B cell (primary cell): ENCODE measurements around the gene PLCD1. TPM values are rescaled to one million over a fixed set of nuclear protein-coding genes. Genes with fewer than 3 reads are reported as not detected.
"Not testable (repeated sequence)": the region's sequence is repeated elsewhere in the genome, so short reads cannot be mapped to it uniquely, and the experiment has no call there.

Experiments used
- ATAC-seq: fragments of 200-7000 bp; cut with Tn5 transposase; one replicate; pipeline ENCODE4 v1.10.0; 2021; ENCODE audit warnings: low read depth, mild to moderate bottlenecking, moderate number of reproducible peaks, moderate library complexity
- CTCF ChIA-PET: fragments of 350-600 bp; sonication (Branson Sonifier 250); formaldehyde crosslinking; loops from one replicate; lab custom pipeline; 2021; ENCODE audit warnings: antibody characterized with exemption, inconsistent platforms; lab: Charles Lee
- POLR2A ChIA-PET: fragments of 350-600 bp; sonication (Branson Sonifier 250); formaldehyde crosslinking; loops from one replicate; lab custom pipeline; 2021; ENCODE audit warnings: antibody characterized with exemption; lab: Charles Lee
- DNase-seq: peaks from one replicate; pipeline ENCODE4 v3.0.0; 2013
- H2AFZ ChIP-seq: 2 replicates; pipeline ENCODE4 v1.6.1; 2012; ENCODE audit warnings: mild to moderate bottlenecking, low read depth, low read length; ENCODE audit not compliant: insufficient read depth, poor library complexity, severe bottlenecking
- H3K27ac ChIP-seq, 2 donors: 1 replicate in 1 of 2; 2 replicates in 1 of 2; pipeline ENCODE4 v1.5.1; 2012 to 2013; ENCODE audit warnings: low read length in 2 of 2, mild to moderate bottlenecking in 2 of 2, moderate library complexity in 1 of 2
- H3K27me3 ChIP-seq, 4 experiments: fragments of 200-600 bp in 1 of 4; sonication (generic) in 1 of 4; replicated peaks in 1 of 4; 1 replicate in 2 of 4; 2 replicates in 2 of 4; pipeline versions ENCODE4 v1.6.1 to v1.7.0; 2013 to 2016; ENCODE audit warnings: low read length in 3 of 4, mild to moderate bottlenecking in 2 of 4, mixed read lengths in 1 of 4, moderate library complexity in 1 of 4; ENCODE audit not compliant: insufficient read depth in 4 of 4, control insufficient read depth in 3 of 4; ENCODE audit errors: control extremely low read depth in 1 of 4
- H3K36me3 ChIP-seq, 2 experiments: replicated peaks in 1 of 2; 1 replicate in 1 of 2; 2 replicates in 1 of 2; pipeline versions ENCODE4 v1.6.1 to v1.7.1; 2013; ENCODE audit warnings: low read length in 1 of 2; ENCODE audit not compliant: insufficient read depth in 2 of 2, control insufficient read depth in 1 of 2; ENCODE audit errors: control extremely low read depth in 1 of 2, extremely low read depth in 1 of 2
- H3K4me1 ChIP-seq, 2 donors: fragments of 200-600 bp in 1 of 2; sonication (generic) in 1 of 2; 1 replicate in 1 of 2; 2 replicates in 1 of 2; pipeline versions ENCODE4 v1.5.1 to v1.6.1; 2013 to 2017; ENCODE audit warnings: low read length in 2 of 2; ENCODE audit not compliant: control insufficient read depth in 2 of 2, insufficient read depth in 2 of 2
- H3K4me2 ChIP-seq: replicated peaks from 2 replicates; pipeline ENCODE3; 2012; ENCODE audit warnings: mild to moderate bottlenecking, low read depth, low read length; ENCODE audit not compliant: poor library complexity, severe bottlenecking
- H3K4me3 ChIP-seq, 5 experiments: fragments of 200-600 bp in 1 of 5; sonication (generic) in 1 of 5; 1 replicate in 3 of 5; 2 replicates in 2 of 5; pipeline versions ENCODE4 v1.5.1 to v1.7.0; 2011 to 2016; ENCODE audit warnings: low read length in 4 of 5, mild to moderate bottlenecking in 4 of 5, low read depth in 2 of 5, control low read depth in 1 of 5, moderate library complexity in 1 of 5; ENCODE audit not compliant: insufficient read depth in 1 of 5; ENCODE audit errors: control extremely low read depth in 1 of 5, extremely low read depth in 1 of 5
- H3K79me2 ChIP-seq: fragments of 200-600 bp; sonication (generic); one replicate; pipeline ENCODE4 v1.6.0; 2016; ENCODE audit warnings: low read length; ENCODE audit not compliant: control insufficient read depth, insufficient read depth
- H3K9ac ChIP-seq: fragments of 200-600 bp; sonication (generic); 2 replicates; pipeline ENCODE4 v1.6.1; 2017; ENCODE audit warnings: mild to moderate bottlenecking, low read length, moderate library complexity
- H3K9me3 ChIP-seq, 3 donors: one replicate each; pipeline versions ENCODE4 v1.6.1 to v1.7.1; 2013; ENCODE audit warnings: low read length in 2 of 3; ENCODE audit not compliant: control insufficient read depth in 2 of 3, insufficient read depth in 1 of 3; ENCODE audit errors: control extremely low read depth in 1 of 3
- H4K20me1 ChIP-seq: 2 replicates; pipeline ENCODE4 v1.6.0; 2012; ENCODE audit warnings: mild to moderate bottlenecking, low read length; ENCODE audit not compliant: insufficient read depth, control insufficient read depth, poor library complexity, severe bottlenecking
- H3K27ac Mint-ChIP-seq: one replicate; pipeline ENCODE4 v1.8.0; 2021; ENCODE audit warnings: mixed read lengths
- H3K27me3 Mint-ChIP-seq: one replicate; pipeline ENCODE4 v1.8.0; 2021; ENCODE audit warnings: mixed read lengths
- H3K4me1 Mint-ChIP-seq: one replicate; pipeline ENCODE4 v1.8.0; 2021; ENCODE audit warnings: mixed read lengths
- H3K4me3 Mint-ChIP-seq: one replicate; pipeline ENCODE4 v1.8.0; 2021; ENCODE audit warnings: mixed read lengths
- H3K9me3 Mint-ChIP-seq: one replicate; pipeline ENCODE4 v1.8.0; 2022; ENCODE audit warnings: mixed read lengths; ENCODE audit not compliant: insufficient read depth
- EZH2 ChIP-seq: IDR thresholded peaks from 2 replicates; pipeline ENCODE4 v1.6.1; 2012; ENCODE audit warnings: borderline replicate concordance, low read depth, mild to moderate bottlenecking, moderate library complexity, low read length; ENCODE audit not compliant: insufficient read depth, poor library complexity, severe bottlenecking
- WGBS: methylation state at CpG from one replicate; pipeline ENCODE4 v1.1.5; 2013; ENCODE audit warnings: missing lambda C conversion rate; ENCODE audit not compliant: insufficient coverage; 5-methylcytosine and 5-hydroxymethylcytosine counted together
- intact Hi-C: fragments of 100-400 bp; cut with micrococcal nuclease; formaldehyde crosslinking; loops from one replicate; pipeline ENCODE4 v1.10.0; 2022
- polyA plus RNA-seq: library from polyadenylated mRNA; depleted of rRNA; stranded (reverse); fragments of >200 nt; gene quantifications from 2 replicates; pipeline ENCODE4 v1.2.3, GENCODE V29; 2012
- total RNA-seq, 2 donors: library from RNA; stranded (reverse); fragments of 120-200 nt in 1 of 2; gene quantifications; 1 replicate in 1 of 2; 2 replicates in 1 of 2; pipeline versions ENCODE4 v1.2.3 to v1.2.4, GENCODE V29; 2013 to 2022
- TF ChIP-seq, protein P1 (sequence below): fragments of 200-600 bp; IDR thresholded peaks from one replicate; pipeline ENCODE4 v1.8.0; 2022; ENCODE audit warnings: antibody characterized with exemption, mild to moderate bottlenecking

The PLCD1 gene
- total and polyA plus RNA-seq, 2 donors (not counting 1 experiment from before 2014, with no cell fraction given) = 5.8 to 10.1 TPM

DNA sequence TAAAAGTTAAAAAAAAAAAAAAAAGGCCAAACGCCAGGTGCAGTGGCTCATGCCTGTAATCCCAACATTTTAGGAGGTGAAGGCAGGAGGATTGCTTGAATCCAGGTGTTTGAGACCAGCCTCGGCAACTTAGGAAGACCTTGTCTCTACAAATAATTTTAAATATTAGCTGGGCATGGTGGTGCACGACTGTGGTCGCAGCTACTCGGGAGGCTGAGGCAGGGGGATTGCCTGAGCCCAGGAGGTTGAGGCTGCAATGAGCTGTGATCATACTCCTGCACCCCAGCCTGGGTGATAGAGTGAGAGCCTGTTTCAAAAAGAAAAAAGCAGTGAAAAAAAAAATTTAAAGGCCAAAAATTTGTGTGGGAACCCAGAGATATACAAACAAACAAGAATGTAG is 6.8 kb upstream of the PLCD1 start:
- DNase-seq = no peak
- H4K20me1 ChIP-seq = no peaks in the 10 kb centered on the region
- POLR2A ChIA-PET = no interaction called here
- Mint-ChIP-seq H3K4me1 (peaks cover 19% of the 10 kb centered on the region), H3K27me3 (peaks cover 25% of the 10 kb centered on the region), H3K27ac (no peak overlapping the region), H3K9me3 (no peaks in the 10 kb centered on the region), H3K4me3 (no peak overlapping the region)
- H3K27me3 ChIP-seq = peaks cover 0 to 23% (median 6%) of the 10 kb centered on the region in 4 experiments
- no peaks in the 10 kb centered on the region for H3K9me3 ChIP-seq
- CTCF ChIA-PET = interaction anchor here (0.7 kb wide), 2 partner anchors 35 to 62 kb away, joined by 3 to 5 read pairs; no protein-coding TSS in a partner anchor
- WGBS = no CpG with 5 or more reads among the region's 5 CpGs
- no peak overlapping the region for H3K27ac ChIP-seq
- H3K4me1 ChIP-seq = peaks cover 13 to 22% of the 10 kb centered on the region in 2 donors
- intact Hi-C loops = no loop called here
- H3K79me2 ChIP-seq = no peaks in the 10 kb centered on the region
- no peak overlapping the region for H3K4me3 ChIP-seq
- H3K36me3 ChIP-seq = no peaks in the 10 kb centered on the region
- ATAC-seq = no peak
- no peak overlapping the region for H3K4me2 ChIP-seq
- H3K9ac ChIP-seq = no peak overlapping the region
- H2AFZ ChIP-seq = no peak overlapping the region
- no peak for TF ChIP-seq EZH2
- TF ChIP-seq, protein P1, sequence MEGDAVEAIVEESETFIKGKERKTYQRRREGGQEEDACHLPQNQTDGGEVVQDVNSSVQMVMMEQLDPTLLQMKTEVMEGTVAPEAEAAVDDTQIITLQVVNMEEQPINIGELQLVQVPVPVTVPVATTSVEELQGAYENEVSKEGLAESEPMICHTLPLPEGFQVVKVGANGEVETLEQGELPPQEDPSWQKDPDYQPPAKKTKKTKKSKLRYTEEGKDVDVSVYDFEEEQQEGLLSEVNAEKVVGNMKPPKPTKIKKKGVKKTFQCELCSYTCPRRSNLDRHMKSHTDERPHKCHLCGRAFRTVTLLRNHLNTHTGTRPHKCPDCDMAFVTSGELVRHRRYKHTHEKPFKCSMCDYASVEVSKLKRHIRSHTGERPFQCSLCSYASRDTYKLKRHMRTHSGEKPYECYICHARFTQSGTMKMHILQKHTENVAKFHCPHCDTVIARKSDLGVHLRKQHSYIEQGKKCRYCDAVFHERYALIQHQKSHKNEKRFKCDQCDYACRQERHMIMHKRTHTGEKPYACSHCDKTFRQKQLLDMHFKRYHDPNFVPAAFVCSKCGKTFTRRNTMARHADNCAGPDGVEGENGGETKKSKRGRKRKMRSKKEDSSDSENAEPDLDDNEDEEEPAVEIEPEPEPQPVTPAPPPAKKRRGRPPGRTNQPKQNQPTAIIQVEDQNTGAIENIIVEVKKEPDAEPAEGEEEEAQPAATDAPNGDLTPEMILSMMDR = no peak

DNA sequence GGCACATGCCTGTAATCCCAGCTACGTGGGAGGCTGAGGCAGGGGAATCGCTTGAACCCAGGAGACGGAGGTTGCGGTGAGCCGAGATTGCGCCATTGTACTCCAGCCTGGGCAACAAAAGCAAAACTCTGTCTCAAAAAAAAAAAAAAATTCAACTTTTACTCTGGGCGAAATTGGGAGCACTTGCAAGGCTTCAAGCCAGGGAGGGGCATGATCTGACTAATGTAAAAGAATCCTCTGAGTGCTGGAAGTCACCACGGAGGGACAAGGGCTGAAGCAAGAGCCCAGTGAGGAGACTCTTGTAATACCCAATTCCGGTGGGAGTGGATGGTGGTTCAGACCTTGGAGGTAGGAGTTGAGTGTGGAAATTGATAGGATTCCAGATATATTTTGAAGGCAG is 4.9 kb upstream of the PLCD1 start:
- peaks cover 20 to 21% of the 10 kb centered on the region in 2 donors for H3K4me1 ChIP-seq

DNA sequence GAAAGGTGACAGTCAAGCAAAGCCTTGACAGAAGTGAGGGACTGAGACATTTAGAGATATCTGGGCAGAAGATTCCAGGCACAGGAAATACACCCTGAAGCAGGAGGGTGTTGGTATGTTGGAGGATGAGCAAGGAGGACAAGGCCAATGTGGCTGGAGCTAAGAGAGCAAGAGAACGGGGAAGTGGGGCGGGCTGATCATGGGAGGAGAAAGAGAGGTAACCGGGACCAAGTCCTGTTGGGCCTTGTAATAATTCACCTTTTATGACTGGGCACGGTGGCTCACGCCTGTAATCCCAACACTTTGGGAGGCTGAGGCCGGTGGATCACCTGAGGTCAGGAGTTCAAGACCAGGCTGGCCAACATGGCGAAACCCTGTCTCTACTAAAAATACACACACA is 4.1 kb upstream of the PLCD1 start:
- Histone ChIP-seq H3K9me3 (peaks cover 0 to 16% (median 0%) of the 10 kb centered on the region in 3 donors), H3K27me3 (peaks cover 0 to 50% (median 19%) of the 10 kb centered on the region in 4 experiments), H3K4me1 (peaks cover 19 to 21% of the 10 kb centered on the region in 2 donors)
- H3K4me3 ChIP-seq, DNase-seq, CTCF ChIA-PET, ATAC-seq, POLR2A ChIA-PET, H3K27ac Mint-ChIP-seq, H3K9me3 Mint-ChIP-seq, H2AFZ ChIP-seq, H3K9ac ChIP-seq, H3K4me1 Mint-ChIP-seq, H3K4me3 Mint-ChIP-seq, H3K27ac ChIP-seq, H3K36me3 ChIP-seq, H4K20me1 ChIP-seq, intact Hi-C loops, H3K4me2 ChIP-seq, H3K79me2 ChIP-seq: not testable (repeated sequence)
- WGBS = 91% methylated on average over 4 of the region's 7 CpGs
- H3K27me3 Mint-ChIP-seq = peaks cover 34% of the 10 kb centered on the region

More for the DNA sequence above, 4.9 kb upstream of the PLCD1 start:
- ATAC-seq, H3K4me2 ChIP-seq, H3K4me3 Mint-ChIP-seq, H3K36me3 ChIP-seq, H3K9me3 Mint-ChIP-seq, H3K27ac Mint-ChIP-seq, H3K9ac ChIP-seq, H3K4me3 ChIP-seq, H3K27ac ChIP-seq, intact Hi-C loops, H2AFZ ChIP-seq, DNase-seq, H3K79me2 ChIP-seq, H4K20me1 ChIP-seq, POLR2A ChIA-PET: not testable (repeated sequence)
- Histone ChIP-seq H3K27me3 (peaks cover 0 to 42% (median 15%) of the 10 kb centered on the region in 4 experiments), H3K9me3 (peaks cover 0 to 10% (median 0%) of the 10 kb centered on the region in 3 donors)
- Mint-ChIP-seq H3K27me3 (peaks cover 33% of the 10 kb centered on the region), H3K4me1 (peaks cover 16% of the 10 kb centered on the region)
- WGBS = 94% methylated on average over 7 of the region's 9 CpGs
- CTCF ChIA-PET = interaction anchor here (0.6 to 0.8 kb wide), 2 partner anchors 29 to 431 kb away, joined by 3 to 4 read pairs; no protein-coding TSS in a partner anchor
